Endodermal cell (in vitro differentiated cells): Measurements from ENCODE around the gene PHF23. TPM values are rescaled to one million over a fixed set of nuclear protein-coding genes. Genes with fewer than 3 reads are reported as not detected.

Source experiments
- DNase-seq: peaks from one replicate; pipeline ENCODE4 v3.0.0-alpha.2; 2017
- H3K27ac ChIP-seq: 2 replicates; pipeline ENCODE4 v1.5.1; 2013; ENCODE audit warnings: mild to moderate bottlenecking, low read depth, low read length, moderate library complexity
- H3K27me3 ChIP-seq: 2 replicates; pipeline ENCODE4 v1.6.1; 2013; ENCODE audit warnings: mild to moderate bottlenecking, low read length, moderate library complexity; ENCODE audit not compliant: insufficient read depth, control insufficient read depth, poor library complexity, severe bottlenecking
- H3K36me3 ChIP-seq: 2 replicates; pipeline ENCODE4 v1.7.0; 2013; ENCODE audit warnings: mild to moderate bottlenecking, low read length, moderate library complexity; ENCODE audit not compliant: control insufficient read depth, insufficient read depth
- H3K4me1 ChIP-seq: one replicate; pipeline ENCODE4 v1.7.0; 2013; ENCODE audit warnings: low read length; ENCODE audit not compliant: control insufficient read depth, insufficient read depth
- H3K4me3 ChIP-seq: 2 replicates; pipeline ENCODE4 v1.5.1; 2013; ENCODE audit warnings: mild to moderate bottlenecking, low read length, moderate library complexity
- H3K9ac ChIP-seq: 2 replicates; pipeline ENCODE4 v1.6.1; 2013; ENCODE audit warnings: mild to moderate bottlenecking, low read length, moderate library complexity; ENCODE audit not compliant: poor library complexity, severe bottlenecking; ENCODE audit errors: extremely low read depth
- H3K9me3 ChIP-seq: 2 replicates; pipeline ENCODE4 v1.6.1; 2013; ENCODE audit warnings: mild to moderate bottlenecking, low read length, moderate library complexity; ENCODE audit not compliant: control insufficient read depth
- H3K27ac Mint-ChIP-seq: 2 replicates; pipeline ENCODE4 v1.8.0; 2020; ENCODE audit warnings: mixed read lengths
- H3K27me3 Mint-ChIP-seq: 2 replicates; pipeline ENCODE4 v1.8.0; 2021; ENCODE audit warnings: mild to moderate bottlenecking, mixed read lengths; ENCODE audit not compliant: insufficient read depth
- H3K36me3 Mint-ChIP-seq: 2 replicates; pipeline ENCODE4 v1.8.0; 2020; ENCODE audit warnings: low read depth, mixed read lengths
- H3K4me1 Mint-ChIP-seq: 2 replicates; pipeline ENCODE4 v1.8.0; 2020; ENCODE audit warnings: mixed read lengths
- H3K4me3 Mint-ChIP-seq: 2 replicates; pipeline ENCODE4 v1.8.0; 2020; ENCODE audit warnings: mild to moderate bottlenecking, moderate library complexity, mixed read lengths
- H3K9me3 Mint-ChIP-seq: 2 replicates; pipeline ENCODE4 v1.8.0; 2020; ENCODE audit warnings: mild to moderate bottlenecking, mixed read lengths
- WGBS, 2 experiments: methylation state at CpG; one replicate each; pipeline versions ENCODE4 v1.1.5 to v1.1.7; 2013; ENCODE audit warnings: missing lambda C conversion rate in 2 of 2, mixed read lengths in 1 of 2; ENCODE audit not compliant: insufficient coverage in 1 of 2, insufficient read length in 1 of 2; 5-methylcytosine and 5-hydroxymethylcytosine counted together
- total RNA-seq, 2 donors: library from RNA; stranded (reverse); fragmentation: NEBNext Ultra II Directional in 1 of 2; extraction: Animal tissue kit (Norgen Biotek cat#: 25700) in 1 of 2; gene quantifications; 2 replicates in 1 of 2; 3 replicates in 1 of 2; pipeline ENCODE4 v1.2.1, GENCODE V29; 2021
- TF ChIP-seq, protein P1 (sequence below): fragments of 200-600 bp; sonication (generic); conservative IDR thresholded peaks from 2 replicates; pipeline ENCODE4 v1.5.0; 2021; ENCODE audit warnings: antibody characterized with exemption, mild to moderate bottlenecking

Gene PHF23
- total RNA-seq, 2 donors from 2014 or later, result 67.3 to 71.6 TPM

DNA sequence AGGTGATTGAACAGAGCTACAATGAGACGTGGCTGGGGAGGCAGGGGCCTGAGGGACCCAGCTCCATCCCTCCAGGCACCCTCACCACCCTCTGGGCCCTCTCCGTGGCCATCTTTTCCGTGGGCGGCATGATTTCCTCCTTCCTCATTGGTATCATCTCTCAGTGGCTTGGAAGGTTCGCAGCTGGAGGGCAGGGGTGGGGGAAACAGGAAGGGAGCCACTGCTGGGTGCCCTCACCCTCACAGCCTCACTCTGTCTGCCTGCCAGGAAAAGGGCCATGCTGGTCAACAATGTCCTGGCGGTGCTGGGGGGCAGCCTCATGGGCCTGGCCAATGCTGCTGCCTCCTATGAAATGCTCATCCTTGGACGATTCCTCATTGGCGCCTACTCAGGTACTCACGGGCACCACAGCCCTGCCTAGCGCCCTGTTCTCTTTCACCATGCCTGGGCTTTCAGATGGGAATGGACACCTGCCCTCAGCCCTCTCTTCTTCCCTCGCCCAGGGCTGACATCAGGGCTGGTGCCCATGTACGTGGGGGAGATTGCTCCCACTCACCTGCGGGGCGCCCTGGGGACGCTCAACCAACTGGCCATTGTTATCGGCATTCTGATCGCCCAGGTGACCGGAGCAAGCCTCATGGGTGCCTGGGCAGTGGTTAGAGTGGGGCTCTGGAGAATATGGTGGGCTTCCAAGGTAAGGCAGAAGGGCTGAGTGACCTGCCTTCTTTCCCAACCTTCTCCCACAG, 44.4 kb upstream of the PHF23 start:
- TF ChIP-seq, protein P1, sequence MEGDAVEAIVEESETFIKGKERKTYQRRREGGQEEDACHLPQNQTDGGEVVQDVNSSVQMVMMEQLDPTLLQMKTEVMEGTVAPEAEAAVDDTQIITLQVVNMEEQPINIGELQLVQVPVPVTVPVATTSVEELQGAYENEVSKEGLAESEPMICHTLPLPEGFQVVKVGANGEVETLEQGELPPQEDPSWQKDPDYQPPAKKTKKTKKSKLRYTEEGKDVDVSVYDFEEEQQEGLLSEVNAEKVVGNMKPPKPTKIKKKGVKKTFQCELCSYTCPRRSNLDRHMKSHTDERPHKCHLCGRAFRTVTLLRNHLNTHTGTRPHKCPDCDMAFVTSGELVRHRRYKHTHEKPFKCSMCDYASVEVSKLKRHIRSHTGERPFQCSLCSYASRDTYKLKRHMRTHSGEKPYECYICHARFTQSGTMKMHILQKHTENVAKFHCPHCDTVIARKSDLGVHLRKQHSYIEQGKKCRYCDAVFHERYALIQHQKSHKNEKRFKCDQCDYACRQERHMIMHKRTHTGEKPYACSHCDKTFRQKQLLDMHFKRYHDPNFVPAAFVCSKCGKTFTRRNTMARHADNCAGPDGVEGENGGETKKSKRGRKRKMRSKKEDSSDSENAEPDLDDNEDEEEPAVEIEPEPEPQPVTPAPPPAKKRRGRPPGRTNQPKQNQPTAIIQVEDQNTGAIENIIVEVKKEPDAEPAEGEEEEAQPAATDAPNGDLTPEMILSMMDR, result no peak
- 90% methylated on average over 9 to 18 of the region's 18 CpGs for WGBS, 2 experiments
- Histone ChIP-seq H3K4me3 (no peak overlapping the region), H3K27me3 (peaks cover 16% of the 10 kb centered on the region), H3K9me3 (no peaks in the 10 kb centered on the region), H3K9ac (no peak overlapping the region), H3K36me3 (no peaks in the 10 kb centered on the region), H3K4me1 (peaks cover 5% of the 10 kb centered on the region), H3K27ac (no peak overlapping the region)
- no peak overlapping the region for H3K27ac Mint-ChIP-seq
- no peak for DNase-seq
- no peak overlapping the region for H3K4me3 Mint-ChIP-seq
- peaks cover 6% of the 10 kb centered on the region for H3K4me1 Mint-ChIP-seq
- peaks cover 42% of the 10 kb centered on the region for H3K27me3 Mint-ChIP-seq
- no peaks in the 10 kb centered on the region for H3K36me3 Mint-ChIP-seq
- H3K9me3 Mint-ChIP-seq, result no peaks in the 10 kb centered on the region

DNA sequence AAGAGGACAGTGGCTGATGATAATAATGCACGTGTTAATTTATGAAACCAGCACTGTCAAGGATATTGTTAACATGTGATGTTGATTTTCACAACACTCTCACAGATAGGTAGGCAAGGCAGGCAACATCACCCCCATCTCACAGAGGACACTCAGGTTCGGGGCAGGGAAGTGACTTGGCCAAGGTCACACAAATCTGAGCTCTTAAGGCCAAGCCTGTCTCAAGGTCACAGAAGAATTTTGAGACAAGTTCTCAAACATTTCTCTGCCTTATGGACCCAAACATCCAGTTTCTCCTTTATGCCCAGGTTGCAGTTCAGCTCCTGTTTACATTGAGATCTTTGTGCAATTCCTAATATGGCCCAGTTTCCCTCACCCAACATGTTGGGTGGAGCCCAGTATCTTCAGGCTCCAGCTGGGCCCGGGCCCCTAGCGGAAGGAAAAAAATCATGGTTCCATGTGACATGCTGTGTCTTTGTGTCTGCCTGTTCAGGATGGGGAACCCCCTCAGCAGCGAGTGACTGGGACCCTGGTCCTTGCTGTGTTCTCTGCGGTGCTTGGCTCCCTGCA, 43.6 kb upstream of the PHF23 start:
- H3K27me3 ChIP-seq, result peaks cover 16% of the 10 kb centered on the region
- no peak for DNase-seq
- no peaks in the 10 kb centered on the region for H3K9me3 ChIP-seq
- WGBS, 2 experiments, result 83 to 85% methylated on average over 4 to 6 of the region's 6 CpGs
- TF ChIP-seq, protein P1, result no peak
- H3K9ac ChIP-seq, result no peak overlapping the region
- no peaks in the 10 kb centered on the region for H3K9me3 Mint-ChIP-seq
- no peaks in the 10 kb centered on the region for H3K36me3 ChIP-seq
- no peak overlapping the region for H3K27ac Mint-ChIP-seq
- H3K4me1 ChIP-seq, result peaks cover 5% of the 10 kb centered on the region
- H3K36me3 Mint-ChIP-seq, result no peaks in the 10 kb centered on the region
- peaks cover 37% of the 10 kb centered on the region for H3K27me3 Mint-ChIP-seq
- H3K4me1 Mint-ChIP-seq, result peaks cover 6% of the 10 kb centered on the region
- no peak overlapping the region for H3K27ac ChIP-seq
- H3K4me3 ChIP-seq, result peak overlapping the region; percentile 67
- H3K4me3 Mint-ChIP-seq, result peak overlapping the region; percentile 60

DNA sequence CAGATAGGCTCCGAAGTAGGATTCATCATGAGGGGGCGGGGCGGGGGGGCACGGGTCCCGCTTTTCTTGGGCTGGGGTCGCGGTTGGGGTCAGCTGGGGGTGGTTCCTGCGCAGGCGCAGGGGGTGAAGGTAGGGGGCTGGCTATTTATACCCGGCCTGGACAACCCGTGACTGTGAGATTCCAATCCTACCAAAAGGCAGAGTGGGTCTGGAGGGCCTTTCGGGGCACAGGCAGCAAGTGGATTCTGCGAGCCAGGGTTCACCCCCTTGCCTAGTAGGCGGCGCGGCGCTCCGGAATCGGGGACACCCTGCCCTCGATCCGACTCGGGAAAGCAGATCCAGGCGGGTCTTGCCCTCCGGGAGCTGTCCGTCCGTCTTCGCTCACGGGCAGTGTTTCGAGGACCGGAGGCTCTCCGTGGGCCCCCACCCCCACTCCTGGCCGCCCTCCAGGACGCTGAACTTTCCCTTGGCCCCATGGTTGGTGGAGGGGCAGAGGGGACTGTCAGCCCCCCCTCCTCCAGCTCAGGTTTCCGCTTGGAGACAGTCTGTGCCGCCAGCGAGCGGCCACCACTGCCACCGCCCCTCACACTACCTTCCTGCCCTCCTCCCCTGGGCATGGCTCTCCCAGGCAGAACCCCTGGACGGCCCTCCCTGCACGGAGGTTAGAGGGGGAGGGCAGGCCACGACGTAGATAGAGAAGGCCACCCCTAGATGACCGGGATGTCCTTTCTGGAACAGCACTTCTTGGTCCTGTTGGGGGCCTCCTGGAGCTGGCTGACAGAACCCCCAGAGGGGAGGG, 42.9 kb upstream of the PHF23 start:
- Mint-ChIP-seq H3K9me3 (no peaks in the 10 kb centered on the region), H3K27me3 (peaks cover 33% of the 10 kb centered on the region), H3K4me3 (peak overlapping the region; percentile 60), H3K4me1 (peaks cover 6% of the 10 kb centered on the region), H3K27ac (no peak overlapping the region), H3K36me3 (no peaks in the 10 kb centered on the region)
- Histone ChIP-seq H3K4me1 (peaks cover 5% of the 10 kb centered on the region), H3K27ac (no peak overlapping the region), H3K36me3 (no peaks in the 10 kb centered on the region), H3K4me3 (peak overlapping the region; percentile 67), H3K9ac (peak overlapping the region; percentile 30), H3K27me3 (peaks cover 16% of the 10 kb centered on the region), H3K9me3 (no peaks in the 10 kb centered on the region)
- TF ChIP-seq, protein P1, result no peak
- WGBS, 2 experiments, result 4 to 7% methylated on average over 8 to 43 of the region's 43 CpGs
- DNase-seq, result peak; percentile 82
